Mucosa of descending colon (tissue), 3 donors: ENCODE data around the gene PITX2. TPM values are rescaled to one million over a fixed set of nuclear protein-coding genes. Genes with fewer than 3 reads are reported as not detected.
A peak's percentile ranks its signal among the peaks of the same experiment; 100 is the strongest.

Experiments
- ATAC-seq: fragments of 200-7000 bp; cut with Tn5 transposase; one replicate; pipeline ENCODE4 v1.9.1; 2020; ENCODE audit warnings: mild to moderate bottlenecking, moderate library complexity
- DNase-seq, 3 donors: peaks; one replicate each; pipeline ENCODE4 v3.0.0-alpha.2; 2020
- H3K36me3 ChIP-seq: fragments of 200-600 bp; one replicate; pipeline ENCODE4 v1.8.0; 2021; ENCODE audit warnings: low read depth, mild to moderate bottlenecking
- H3K4me1 ChIP-seq: fragments of 200-600 bp; one replicate; pipeline ENCODE4 v1.8.0; 2021; ENCODE audit warnings: low read depth, mild to moderate bottlenecking
- H3K4me3 ChIP-seq: fragments of 200-600 bp; one replicate; pipeline ENCODE4 v1.8.0; 2021; ENCODE audit warnings: mild to moderate bottlenecking
- H3K9me3 ChIP-seq: fragments of 200-600 bp; one replicate; pipeline ENCODE4 v1.8.0; 2021; ENCODE audit warnings: mild to moderate bottlenecking
- intact Hi-C, 2 donors: fragments of 100-400 bp; cut with DNase I in 1 of 2; cut with micrococcal nuclease in 1 of 2; formaldehyde crosslinking; loops; one replicate each; pipeline versions ENCODE4 v1.11.0 to v1.11.1; 2022; cut with DNase I, micrococcal nuclease
- total RNA-seq, 3 donors: library from RNA; stranded (reverse); fragmentation: NEBNext Ultra II Directional in 2 of 3; extraction: Animal tissue kit (Norgen Biotek cat#: 25700) in 2 of 3; gene quantifications; one replicate each; pipeline versions ENCODE4 v1.2.1 to v1.2.4, GENCODE V29; 2021 to 2023
- TF ChIP-seq, protein P1 (sequence below): fragments of 200-600 bp; IDR thresholded peaks from one replicate; pipeline ENCODE4 v1.8.0; 2022; ENCODE audit warnings: antibody characterized with exemption, mild to moderate bottlenecking
- donor health status: DM: no; HTN: no; CAD: no; lungs with moderate emphysema.
- donor health status: DM: no; HTN: no; CAD: no.
- donor health status: DM: no; HTN: yes; CAD: no.

The PITX2 gene
- total RNA-seq, 3 donors from 2014 or later = 0.51 to 2.6 (median 0.81) TPM

GRCh38 chr4:110620322-110620690, 2.6 kb downstream of the PITX2 start:
- intact Hi-C loops = no loop called here
- Histone ChIP-seq H3K9me3 (no peaks in the 10 kb centered on the region), H3K36me3 (no peaks in the 10 kb centered on the region), H3K4me3 (no peak overlapping the region), H3K4me1 (peaks cover 29% of the 10 kb centered on the region)
- TF ChIP-seq, protein P1, sequence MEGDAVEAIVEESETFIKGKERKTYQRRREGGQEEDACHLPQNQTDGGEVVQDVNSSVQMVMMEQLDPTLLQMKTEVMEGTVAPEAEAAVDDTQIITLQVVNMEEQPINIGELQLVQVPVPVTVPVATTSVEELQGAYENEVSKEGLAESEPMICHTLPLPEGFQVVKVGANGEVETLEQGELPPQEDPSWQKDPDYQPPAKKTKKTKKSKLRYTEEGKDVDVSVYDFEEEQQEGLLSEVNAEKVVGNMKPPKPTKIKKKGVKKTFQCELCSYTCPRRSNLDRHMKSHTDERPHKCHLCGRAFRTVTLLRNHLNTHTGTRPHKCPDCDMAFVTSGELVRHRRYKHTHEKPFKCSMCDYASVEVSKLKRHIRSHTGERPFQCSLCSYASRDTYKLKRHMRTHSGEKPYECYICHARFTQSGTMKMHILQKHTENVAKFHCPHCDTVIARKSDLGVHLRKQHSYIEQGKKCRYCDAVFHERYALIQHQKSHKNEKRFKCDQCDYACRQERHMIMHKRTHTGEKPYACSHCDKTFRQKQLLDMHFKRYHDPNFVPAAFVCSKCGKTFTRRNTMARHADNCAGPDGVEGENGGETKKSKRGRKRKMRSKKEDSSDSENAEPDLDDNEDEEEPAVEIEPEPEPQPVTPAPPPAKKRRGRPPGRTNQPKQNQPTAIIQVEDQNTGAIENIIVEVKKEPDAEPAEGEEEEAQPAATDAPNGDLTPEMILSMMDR = no peak
- ATAC-seq (no peak), DNase-seq (no peak)

- Histone ChIP-seq H3K4me1 (peaks cover 29% of the 10 kb centered on the region), H3K9me3 (no peaks in the 10 kb centered on the region), H3K36me3 (no peaks in the 10 kb centered on the region), H3K4me3 (no peak overlapping the region)
- ATAC-seq (no peak), DNase-seq (peak in 1 of 3 donors; percentile 39)
- intact Hi-C loops = no loop called here
- TF ChIP-seq, protein P1 = no peak
Observed at GRCh38 chr4:110619463-110620247, 3.2 kb downstream of the PITX2 start.

DNA sequence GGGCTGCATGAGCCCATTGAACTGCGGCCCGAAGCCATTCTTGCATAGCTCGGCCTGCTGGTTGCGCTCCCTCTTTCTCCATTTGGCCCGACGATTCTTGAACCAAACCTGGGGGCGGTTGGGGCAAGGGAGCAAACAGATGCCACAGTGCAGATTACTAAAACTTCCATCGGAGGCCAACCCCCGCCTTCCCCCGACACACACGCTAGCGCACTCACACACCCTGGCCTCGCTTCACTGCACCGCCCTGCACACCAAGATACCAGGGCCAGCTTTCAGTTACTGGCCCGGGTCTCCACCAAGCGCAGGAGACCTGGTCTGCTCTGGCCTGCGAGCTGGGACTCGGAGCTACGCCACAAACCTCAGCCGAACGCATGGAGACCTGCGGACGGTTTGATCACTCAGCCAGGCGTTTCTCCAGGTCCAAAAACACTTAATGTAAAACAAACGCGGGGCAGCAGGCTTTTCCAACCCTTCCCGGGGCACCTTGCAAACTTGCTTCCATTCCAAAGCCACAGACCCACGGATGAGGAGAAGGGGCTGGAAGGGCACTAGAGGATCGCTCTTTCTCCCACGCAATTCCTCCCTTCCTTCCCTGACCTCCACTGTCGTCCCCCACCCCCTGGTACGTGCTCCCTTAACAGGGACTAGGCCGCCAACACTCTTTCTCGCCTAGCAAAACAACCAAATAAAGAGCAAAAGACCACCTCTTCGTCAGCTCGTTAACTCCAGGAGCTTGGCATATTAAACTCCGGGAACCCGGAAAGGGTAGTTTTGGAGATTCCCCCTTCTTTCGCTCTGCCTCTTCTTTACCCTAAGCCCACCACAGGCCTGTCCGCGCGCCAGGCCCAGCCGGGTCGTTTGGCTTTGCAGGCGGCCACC, 4.1 kb downstream of the PITX2 start:
- Histone ChIP-seq H3K4me1 (peaks cover 29% of the 10 kb centered on the region), H3K9me3 (no peaks in the 10 kb centered on the region), H3K36me3 (no peaks in the 10 kb centered on the region), H3K4me3 (no peak overlapping the region)
- TF ChIP-seq, protein P1 = no peak
- ATAC-seq (no peak), DNase-seq (no peak)
- intact Hi-C loops = no loop called here

DNA sequence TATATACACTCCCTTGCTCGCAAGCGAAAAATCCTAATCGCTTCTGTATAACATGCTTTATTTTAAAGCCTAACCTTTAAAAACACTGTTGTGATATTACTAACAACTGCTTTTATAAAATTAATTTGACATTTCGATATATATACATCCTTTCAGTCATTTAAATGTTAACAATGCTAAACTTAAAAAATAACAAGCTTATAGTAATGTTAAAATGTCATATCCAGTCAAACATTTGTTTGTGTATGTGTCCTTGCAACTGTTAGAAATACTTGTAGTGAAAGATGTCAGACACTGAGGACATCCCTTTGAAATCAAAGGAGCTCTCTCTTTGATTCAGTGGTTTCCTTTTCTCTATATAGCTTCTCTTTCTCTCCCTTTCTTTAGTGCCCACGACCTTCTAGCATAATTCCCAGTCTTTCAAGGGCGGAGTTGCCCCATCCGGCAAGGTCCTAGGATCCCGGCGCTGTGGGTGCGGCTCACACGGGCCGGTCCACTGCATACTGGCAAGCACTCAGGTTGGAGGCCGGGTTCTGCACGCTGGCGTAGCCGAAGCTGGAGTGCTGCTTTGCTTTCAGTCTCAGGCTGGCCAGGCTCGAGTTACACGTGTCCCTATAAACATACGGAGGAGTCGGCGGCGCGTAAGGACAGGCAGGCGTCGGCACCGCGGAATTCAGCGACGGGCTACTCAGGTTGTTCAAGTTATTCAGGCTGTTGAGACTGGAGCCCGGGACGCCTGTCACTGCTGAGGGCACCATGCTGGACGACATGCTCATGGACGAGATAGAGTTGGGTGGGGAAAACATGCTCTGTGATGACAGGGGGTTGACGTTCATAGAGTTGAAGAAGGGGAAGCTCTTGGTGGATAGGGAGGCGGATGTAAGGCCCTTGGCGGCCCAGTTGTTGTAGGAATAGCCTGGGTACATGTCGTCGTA, 5.0 kb downstream of the PITX2 start:
- no peaks in the 10 kb centered on the region for H3K9me3 ChIP-seq
- H3K36me3 ChIP-seq = no peaks in the 10 kb centered on the region
- no peak overlapping the region for H3K4me3 ChIP-seq
- DNase-seq = peak in 1 of 3 donors; percentile 49
- TF ChIP-seq, protein P1 = no peak
- ATAC-seq = peak; percentile 7
- peaks cover 29% of the 10 kb centered on the region for H3K4me1 ChIP-seq
- intact Hi-C loops = no loop called here

DNA sequence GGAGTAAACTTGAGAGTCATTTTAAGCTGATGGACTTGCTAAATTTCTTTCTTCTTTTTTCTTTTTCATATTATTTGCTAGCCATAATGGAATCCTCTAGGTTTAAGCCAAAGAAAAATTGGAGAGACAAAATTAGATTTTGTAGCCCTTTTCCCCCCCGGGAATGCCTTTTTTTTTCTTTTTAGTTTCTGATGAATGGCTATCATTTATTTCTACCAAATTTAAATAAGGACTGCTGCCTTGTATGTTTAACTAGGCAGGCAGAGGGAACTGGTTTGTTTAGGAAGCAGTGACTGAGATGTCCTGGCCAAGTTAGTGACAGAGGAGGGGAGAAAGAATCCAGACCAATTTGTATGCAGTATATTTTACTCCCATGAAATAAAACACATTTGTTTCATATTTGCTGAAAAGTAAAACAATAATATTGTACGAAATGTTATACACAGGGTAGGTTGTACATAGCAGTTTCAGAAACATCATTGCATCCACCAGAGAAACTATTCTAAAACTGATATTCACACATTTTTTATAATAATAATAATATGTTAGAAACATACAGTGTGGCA, 5.7 kb downstream of the PITX2 start:
- intact Hi-C loops = no loop called here
- DNase-seq = no peak

More for the DNA sequence above, 5.7 kb downstream of the PITX2 start:
- Histone ChIP-seq H3K36me3 (no peaks in the 10 kb centered on the region), H3K4me3 (no peak overlapping the region), H3K9me3 (no peaks in the 10 kb centered on the region), H3K4me1 (peaks cover 24% of the 10 kb centered on the region)
- ATAC-seq = no peak
- TF ChIP-seq, protein P1 = no peak
